Germinal center (tissue), 1 donor: ENCODE results near the gene LPAR3.

Experiments used
- DNase-seq: peaks from one replicate; pipeline ENCODE4 v3.0.0; 2012; ENCODE audit warnings: mixed read lengths, low spot score

The LPAR3 gene

DNA sequence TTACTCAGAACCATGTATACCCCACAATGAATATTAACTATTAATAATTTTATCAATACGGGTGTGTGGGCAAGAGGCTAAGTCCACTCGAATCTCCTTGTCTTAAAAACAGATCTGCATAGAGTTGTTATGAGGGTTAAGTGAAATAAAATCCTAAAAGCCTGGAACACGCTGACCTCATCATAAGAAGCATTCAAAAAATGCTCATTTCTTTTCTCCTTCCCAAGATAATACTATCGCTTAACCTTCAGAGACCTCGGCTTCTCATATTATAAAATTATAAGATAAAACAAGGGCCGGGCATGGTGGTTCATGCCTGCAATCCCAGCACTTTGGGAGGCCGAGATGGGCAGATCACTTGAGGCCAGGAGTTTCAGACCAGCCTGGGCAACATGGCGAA is 35.1 kb downstream of the LPAR3 start:
- no peak for DNase-seq

DNA sequence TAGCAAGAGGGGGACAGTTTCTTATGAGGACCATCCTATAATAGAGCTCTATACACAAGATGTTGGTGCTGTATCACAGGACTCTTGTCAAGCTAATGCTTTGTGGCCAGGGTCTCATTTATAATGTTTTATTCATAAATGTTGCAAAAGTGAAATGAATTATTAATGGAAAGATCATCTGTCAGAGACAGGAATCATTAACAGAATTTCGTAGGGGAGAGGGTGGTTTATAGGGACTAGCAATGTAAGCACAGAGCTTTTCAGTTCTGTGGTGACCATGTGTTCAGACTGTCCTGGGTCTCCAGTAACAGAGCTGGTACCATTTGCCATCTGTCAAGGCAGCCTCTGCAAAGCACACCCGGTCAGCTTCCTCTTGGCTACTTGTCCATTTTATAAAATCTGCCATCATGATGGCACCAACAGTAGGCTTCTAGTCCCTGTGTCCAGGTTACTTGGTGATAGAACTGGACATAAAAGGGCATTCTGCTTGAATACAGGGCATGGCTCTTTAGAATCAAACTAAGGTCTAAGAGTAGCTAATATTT is 36.2 kb downstream of the LPAR3 start:
- DNase-seq = no peak

DNA sequence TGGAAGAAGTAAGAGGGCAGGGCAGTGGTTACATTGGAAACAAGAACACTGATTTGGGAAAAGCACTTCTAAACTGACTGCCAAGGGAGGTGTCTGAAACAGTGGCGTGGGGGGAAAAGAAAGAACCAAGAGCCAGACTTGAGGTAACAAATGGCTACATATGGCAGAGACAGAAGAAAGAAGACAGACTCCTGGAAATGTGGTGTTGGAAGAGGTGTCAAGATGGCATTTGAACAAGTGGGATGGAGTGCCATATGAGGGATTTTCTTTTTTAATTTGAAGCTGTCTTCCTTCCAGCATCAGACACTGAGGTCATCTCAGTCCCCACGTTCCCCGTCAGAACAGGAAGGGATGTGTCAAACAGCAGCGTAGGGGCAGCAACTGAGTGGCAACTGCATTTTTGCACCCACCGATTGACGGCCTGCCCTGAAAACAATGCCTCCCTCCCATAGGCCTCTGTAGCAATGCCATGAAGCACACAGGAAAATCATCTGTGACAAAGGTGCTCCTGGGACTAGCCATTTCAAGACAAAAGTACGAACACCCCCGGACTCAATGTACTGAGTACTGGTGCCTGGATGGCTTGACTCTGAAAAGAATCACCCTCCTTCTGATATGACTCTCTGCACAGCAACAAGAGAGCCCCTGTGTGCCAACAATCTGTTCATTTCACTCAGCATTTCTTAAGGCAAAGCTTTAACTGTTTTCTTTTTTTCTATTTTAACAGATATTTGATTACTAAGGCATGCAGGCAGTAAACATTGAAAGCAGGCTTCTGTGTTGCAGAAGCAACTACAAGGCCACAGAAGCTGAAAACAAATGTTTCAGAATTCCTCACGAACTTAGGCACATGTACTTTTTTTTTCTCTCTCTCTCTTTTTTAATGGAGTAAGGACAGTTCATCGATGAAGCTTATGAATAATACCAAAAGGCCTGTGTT is 37.0 kb downstream of the LPAR3 start:
- DNase-seq = no peak

DNA sequence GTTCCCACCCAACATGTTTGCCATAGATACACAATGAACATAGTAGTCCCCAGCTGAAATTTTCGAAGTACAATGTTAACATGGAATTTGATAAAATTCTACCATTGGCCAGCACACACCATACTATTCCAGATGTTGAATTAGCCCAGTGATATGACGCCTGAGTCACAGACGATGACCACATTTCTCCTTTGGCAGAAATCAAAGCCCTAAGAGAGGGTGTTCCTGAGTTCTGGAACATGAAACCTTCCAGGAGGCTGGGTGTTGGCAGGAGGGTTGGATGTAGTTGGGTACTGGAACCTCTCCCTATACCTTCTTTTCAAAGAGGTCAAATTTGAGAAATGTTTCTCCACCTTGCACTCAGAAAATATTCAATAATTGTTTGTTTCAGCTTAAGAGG is 37.8 kb downstream of the LPAR3 start:
- DNase-seq = no peak

DNA sequence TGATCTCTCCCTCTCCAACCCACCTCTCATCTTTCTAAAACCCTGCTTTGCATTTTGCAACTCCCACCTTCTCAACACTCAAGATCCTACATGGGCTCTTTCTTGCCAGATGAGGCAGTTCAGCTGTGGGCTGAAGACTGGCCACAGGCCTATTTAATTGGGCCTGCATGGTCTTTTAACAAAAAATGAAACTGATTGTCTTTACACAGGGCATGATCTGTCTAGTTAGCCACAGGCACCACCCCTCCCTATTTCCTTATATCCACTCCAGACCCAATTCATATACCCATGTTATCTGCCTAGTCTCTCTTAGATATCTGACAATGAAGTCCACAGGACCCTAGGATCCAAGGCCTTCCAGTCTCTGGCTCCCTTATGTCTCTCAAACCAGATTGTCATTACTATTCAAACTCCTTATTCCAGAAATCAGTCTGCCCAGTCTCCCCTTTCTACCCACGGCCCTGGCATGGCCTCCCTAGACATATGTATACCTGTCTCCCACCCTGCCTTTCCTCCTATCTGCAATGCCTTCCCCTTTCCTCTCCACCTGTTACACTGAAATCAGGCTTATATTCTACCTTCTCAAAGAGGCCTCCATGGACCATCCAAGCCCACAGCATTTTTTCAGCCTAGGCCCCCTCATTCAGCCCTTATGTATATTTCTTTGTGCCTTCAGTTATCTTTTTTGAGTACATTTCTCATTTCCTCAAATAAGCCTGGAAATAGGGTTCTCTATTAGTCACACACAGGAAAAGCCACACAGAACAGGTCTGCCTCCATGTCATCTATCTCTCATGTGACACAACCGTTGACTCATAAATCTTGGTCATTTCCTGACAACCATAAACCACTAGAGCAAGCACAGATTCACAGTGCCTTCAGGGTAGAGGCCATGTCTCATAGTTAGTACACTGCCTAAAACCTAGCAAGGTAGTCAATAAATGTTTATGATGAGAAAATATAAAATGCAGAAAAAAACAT is 39.0 kb downstream of the LPAR3 start:
- DNase-seq = no peak

DNA sequence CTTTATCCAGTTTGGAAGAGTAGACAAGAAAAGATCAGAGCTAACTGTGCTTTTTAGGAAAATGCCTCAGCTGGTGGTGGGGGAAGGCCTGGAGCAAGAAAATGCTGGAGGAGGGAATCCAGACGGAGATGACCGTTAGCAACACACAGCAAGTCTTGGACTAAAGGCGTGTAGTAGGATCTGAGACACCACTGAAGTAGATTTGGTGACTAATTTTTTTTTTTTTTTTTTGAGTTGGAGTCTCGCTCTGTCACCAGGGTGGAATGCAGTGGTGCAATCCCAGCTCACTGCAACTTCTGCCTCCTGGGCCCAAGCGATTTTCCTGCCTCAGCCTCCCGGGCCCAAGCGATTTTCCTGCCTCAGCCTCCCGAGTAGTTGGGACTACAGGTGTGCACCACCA is 41.2 kb downstream of the LPAR3 start:
- DNase-seq = no peak

DNA sequence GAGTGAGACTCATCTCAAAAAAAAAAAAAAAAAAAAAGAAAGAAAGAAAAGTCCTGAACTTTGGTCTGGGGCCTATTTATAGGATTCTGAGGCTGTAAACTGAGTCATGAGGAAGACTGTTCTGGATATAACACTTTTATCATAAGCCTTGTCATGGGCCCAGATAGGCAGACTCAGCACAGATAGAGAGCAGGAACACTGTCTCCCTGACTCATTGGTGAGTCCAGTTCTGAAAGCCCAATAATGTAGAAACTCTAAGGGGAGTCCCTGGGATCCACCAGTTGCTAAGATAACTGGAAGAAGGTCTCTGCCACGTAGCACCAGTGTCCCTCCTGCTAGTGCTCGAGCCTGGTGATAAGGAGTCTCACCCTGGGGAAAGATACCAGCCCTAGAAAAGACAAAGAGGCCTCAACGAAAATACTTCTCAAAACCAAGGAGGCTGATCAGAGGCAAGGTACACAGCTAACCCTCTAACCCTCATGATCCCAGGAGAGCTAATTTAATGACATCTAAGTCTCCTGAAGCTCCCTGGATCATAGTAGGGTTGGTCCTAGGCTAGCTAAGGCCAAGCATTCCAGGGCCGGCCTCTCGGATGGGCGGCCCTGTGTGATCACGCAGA is 43.5 kb downstream of the LPAR3 start:
- no peak for DNase-seq

DNA sequence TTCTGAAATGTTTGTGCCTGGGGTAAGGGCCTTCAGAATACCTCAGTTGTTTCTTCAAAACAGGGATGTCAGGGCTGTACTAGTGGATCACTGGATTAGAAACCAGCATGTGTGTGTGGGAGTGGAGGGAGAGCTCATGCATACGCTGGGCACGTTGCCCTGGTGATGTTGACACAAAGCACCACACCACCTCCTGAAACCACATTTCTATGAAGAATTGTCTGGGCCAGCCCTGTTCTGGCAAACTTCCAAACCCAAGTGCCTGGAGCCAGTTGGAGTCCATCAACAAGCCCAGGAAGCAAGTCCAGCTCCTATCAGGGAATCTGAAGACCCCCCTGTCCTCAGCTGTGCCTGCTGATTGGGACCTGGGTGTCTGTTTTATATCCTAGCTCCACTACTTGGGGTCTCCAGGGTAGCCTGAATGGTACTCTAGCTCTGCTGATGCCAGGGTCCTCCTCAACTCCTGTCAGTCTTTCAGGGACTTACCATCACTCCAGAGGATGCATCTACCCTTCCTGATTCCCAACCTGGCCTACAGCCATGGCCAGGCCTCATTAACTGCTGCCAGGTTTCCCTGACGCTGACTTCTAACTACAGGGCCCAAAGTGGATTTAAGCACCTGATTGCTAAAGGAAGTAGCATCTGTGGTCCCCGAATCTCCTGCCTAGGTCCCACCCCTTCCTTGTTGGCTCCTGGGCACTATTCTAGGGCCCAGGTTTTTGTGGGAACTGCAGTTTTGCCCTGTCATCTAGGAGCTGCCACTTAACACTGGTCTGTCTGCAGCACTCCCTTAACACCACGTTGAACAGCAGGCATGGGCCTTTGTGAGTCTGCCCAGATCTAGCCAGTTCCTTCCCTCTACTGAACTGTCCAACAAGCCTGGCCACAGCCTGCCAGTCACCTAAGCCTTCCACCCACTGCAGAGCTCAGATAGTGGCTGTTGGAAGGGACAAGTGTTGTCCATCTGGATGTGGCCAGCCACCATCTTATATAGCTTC is 45.5 kb downstream of the LPAR3 start:
- no peak for DNase-seq

DNA sequence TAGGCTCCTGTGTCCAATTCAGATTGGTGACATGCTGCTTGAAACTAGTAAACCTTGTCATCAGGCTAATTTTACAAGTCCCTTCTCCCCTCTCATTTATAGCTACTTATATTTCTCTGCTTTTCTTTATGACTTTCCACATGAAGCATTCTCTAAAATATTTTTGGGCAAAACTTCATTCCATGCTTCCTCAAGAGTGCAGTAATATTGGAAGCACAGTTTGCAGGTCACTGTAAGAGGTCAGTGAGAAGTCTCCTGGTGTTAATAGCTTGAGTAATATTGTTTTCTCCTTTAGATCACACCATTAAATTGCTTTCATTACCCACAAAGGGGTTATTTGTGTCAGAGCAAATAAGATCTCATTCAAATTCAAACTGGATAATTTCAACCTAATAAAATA is 46.6 kb downstream of the LPAR3 start:
- no peak for DNase-seq

DNA sequence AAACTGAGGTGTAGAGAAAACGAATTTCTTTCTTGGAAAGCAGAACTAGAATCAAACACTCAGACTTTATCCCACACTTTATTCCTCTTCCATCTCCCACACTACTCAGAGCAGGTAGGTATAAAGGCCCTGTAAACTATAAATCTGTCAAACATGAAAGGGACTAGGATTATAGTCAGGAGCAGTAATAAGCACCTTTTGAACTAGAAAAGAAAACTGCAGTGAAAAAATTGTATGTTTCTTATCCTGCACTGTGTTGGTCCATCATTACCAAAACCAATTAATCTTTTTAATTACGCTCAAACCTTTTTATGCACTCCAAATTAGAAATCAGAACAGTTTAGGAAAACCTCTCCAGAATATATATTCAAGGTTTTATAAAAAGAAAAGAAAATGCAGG is 47.6 kb downstream of the LPAR3 start:
- no peak for DNase-seq

DNA sequence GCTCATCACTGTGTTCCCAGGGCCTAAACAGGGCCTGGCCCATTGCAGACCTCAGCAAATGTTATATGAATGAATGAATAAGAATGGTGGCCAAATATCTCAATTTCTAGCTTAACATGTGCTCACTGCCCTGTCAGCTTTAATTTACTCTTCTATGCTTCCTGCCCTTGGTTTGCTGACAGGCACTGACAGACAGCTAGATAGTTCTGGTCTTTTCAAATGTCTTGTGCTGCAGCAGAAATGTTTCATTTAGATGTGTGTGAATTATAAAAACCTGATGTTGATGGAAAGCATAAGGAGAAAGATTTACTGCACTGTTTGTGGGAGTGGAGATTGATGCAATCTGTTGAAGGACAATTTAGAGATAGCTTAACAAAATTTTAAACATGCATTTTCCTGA is 48.9 kb downstream of the LPAR3 start:
- no peak for DNase-seq

DNA sequence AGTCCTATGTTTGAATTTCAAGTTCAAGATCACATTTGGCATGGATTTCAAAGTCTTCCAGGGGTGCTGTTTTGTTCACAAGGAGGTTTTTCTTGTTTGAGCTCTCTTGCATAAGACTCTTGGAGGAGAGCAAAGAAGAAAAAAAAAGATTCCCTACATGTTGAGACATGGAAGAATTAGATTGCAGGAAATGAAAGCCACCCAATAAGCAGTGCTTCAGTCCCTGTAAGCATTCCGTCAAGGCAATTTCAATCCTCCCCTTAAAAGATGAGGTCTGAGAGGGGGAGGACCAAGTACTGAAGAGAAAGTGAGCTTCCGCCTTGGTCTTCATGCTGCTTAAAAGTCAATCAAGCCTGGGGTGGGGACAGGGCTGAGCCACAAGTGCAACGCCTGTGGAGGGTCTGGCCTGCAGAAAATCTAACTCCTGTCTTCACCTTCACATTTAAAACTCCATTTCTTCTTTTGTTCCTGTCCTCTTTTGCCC is 50.2 kb downstream of the LPAR3 start:
- no peak for DNase-seq

DNA sequence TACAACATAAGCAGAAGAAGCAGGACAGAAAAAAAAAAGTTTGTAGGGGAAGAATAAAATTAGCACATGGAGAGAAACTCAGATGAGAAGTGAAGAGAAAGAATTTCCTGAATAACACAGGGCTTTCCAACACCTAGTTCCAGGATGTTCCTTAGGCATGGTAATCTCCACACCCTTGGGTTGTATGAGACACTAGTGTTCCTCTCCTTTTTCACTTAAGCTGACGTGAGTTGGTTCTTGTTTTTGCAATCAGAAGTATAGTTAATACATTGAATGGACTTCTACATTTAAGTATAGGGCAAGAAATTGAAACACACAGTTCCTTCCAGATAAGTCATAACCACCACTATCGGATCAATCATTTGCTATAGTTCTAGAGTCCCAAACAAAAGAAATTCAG is 51.0 kb downstream of the LPAR3 start:
- DNase-seq = no peak

DNA sequence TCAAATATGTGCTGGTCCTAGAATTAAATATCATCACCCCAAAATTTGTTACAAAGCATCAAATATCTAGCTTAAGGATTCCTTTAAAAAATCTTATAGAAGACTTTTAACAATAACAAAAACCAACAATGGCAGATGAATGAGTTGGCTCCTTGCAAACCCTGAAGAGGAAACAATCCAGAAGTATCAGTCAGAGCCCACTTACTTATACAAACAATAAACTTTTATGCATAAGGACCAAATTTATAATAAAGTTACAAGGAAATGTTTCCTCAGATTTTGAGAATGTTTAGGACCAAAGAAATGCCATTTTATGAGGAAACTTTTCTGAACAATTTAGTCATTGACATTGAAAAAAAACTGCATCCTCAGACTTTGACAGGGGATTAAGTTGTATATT is 52.7 kb downstream of the LPAR3 start:
- no peak for DNase-seq

DNA sequence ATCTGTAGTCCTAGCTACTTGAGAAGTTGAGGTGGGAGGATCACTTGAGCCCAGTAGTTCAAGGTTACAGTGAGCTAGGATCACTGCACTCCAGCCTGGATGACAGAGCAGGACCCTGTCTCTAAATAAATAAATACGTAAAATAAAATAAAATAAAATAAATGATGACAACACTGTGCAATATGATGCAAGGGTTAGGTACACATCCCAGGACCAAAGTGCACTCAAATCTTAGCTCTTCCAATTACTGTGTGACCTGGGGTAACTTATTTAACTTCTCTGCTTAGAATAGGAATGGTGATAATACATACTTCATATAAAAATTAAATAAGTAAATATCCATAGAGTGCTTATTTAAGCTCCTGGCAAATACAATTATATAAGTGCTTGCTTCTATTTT is 53.5 kb downstream of the LPAR3 start:
- no peak for DNase-seq

DNA sequence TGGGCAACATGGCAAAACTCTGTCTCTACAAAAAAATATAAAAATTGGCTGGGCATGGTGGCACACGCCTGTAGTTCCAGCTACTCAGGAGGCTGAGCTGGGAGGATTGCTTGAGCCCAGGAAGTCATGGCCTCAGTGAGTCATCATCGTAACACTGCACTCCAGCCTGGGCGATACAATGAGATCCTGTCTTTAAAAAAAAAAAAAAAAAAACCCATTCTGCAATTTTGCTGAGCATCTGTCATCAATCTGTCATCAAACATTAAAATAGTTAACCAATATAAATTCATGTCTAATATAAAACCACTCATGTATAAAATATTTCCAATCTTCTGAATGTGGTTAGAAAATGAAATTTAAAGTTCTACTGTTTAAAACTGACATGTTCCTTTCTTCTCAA is 56.9 kb downstream of the LPAR3 start:
- DNase-seq = no peak

DNA sequence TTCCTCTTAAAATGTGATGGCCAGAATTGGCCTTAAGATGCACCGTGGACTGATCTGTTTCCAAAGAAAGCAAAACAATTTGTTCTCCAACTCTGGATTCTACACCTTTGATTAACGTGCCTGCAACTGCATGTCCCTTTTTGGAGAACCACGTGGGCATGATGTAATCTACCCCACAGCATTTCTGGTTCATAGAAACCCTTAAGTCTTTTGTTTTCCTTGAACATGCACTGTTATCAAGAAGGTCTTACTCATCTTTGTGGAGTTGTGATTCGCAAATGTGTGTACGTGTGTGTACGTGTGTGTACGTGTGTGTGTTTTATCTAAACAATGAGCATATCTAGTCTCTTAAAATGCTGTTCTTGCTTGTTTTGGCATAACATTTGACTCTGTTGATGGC is 57.8 kb downstream of the LPAR3 start:
- no peak for DNase-seq

DNA sequence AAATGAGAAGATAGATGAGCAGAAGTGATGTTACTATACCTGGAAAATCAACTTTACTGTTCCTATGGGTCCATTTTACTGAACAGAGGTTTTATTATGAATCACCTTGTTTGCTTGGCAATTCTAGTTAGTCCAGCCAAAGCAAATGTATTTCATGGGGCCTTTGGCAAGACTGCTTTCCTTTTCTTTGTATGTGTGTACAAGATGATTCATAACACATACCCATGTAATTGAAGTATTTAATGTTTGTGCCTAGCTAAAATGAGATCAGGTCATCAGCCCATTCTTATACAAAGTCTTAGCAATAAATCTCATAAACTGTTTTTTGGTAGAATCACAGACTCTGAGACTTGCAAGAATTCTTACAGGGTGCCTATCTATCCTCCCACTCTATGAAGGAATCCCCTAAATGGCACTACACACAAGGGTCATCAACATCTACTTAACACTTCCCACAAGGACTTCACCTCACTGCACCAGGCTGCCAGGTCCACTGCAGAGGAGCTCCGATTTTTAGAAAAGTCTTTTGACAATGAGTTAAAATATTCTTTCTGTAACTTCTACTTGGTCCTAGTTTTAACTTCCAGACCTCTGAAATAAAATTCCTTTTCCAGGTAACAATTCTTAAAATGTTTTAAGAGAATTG is 58.5 kb downstream of the LPAR3 start:
- no peak for DNase-seq

DNA sequence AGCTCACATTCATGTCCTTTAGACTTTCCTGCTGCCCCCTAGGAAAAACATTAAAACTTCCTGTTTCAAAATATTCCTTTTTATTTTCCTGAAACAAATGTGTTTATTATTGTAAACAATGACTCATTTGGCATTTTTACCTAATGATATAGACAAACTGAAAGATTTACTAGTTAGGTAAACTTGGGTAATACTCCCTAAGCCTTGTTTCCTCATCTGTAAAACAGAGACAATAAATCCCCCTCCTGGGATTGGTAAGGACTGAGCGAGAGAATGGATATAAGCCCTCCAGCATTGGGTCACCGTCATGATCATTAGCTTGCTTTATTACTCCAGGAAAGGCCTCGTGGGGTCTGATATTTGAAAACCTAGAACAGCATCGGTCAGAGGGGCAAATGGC is 59.8 kb downstream of the LPAR3 start:
- no peak for DNase-seq

DNA sequence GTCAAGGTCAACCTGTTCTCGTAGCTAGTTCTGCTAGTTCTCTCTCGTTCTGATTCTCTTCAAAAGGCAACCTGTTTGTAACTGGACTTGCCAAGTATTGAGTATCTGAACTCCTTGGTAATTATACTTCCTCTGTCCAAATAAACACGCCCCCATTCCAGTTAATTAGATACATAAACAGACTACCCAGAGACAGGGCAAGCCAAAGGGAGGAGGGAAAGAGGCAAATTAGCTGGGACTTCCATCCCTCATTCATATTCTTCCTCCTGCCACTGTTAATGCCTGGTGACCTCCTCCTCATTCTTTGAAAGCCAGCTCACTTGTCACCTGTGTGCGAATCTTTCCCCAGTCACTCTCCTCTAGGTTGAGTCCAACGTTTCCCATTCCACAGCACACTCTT is 62.9 kb downstream of the LPAR3 start:
- no peak for DNase-seq
